HCT116 (cell line): ENCODE results near the gene FAF2. TPM values are rescaled to one million over a fixed set of nuclear protein-coding genes. Genes with fewer than 3 reads are reported as not detected.

Source experiments
- ATAC-seq: fragments of 200-7000 bp; cut with Tn5 transposase; 2 replicates; pipeline ENCODE4 v1.9.1; 2020; ENCODE audit warnings: mild to moderate bottlenecking, moderate library complexity
- BruUV-seq: library from RNA; stranded (reverse); fragments of 400-500 nt; replicated peaks from 2 replicates; lab custom pipeline; 2021; lab: Mats Ljungman, UMichigan
- CTCF ChIA-PET: fragments of 300-600 bp; sonication (Branson Sonifier 250); formaldehyde crosslinking; loops from one replicate; lab custom pipeline; 2021; ENCODE audit warnings: antibody characterized with exemption; lab: Charles Lee
- POLR2A ChIA-PET: fragments of 300-600, 350-600 bp; sonication (Branson Sonifier 250); formaldehyde crosslinking; loops from one replicate; lab custom pipeline; 2021; ENCODE audit warnings: antibody characterized with exemption; lab: Charles Lee
- RAD21 ChIA-PET, 2 experiments: fragments of 300-600 bp; sonication (Branson Sonifier 250); formaldehyde crosslinking; loops; one replicate each; lab custom pipeline; 2023; ENCODE audit warnings: low total read pairs in 2 of 2; ENCODE audit not compliant: uncharacterized antibody in 2 of 2, unreplicated experiment in 2 of 2, low non-redundant PET in 1 of 2; lab: Charles Lee
- DNase-seq: peaks from one replicate; pipeline ENCODE4 v3.0.0-alpha.2; 2010; ENCODE audit warnings: low read depth, low spot score
- H2AFZ ChIP-seq: fragments of 200-600 bp; shearing (Covaris generic), sonication (generic); 2 replicates; pipeline ENCODE4 v1.6.1; 2017; ENCODE audit warnings: low read depth, mixed run types, mixed read lengths, antibody characterized with exemption, low read length; ENCODE audit not compliant: poor library complexity, severe bottlenecking
- H3K27ac ChIP-seq: 2 replicates; pipeline ENCODE4 v1.5.1; 2012; ENCODE audit warnings: low read depth, low read length
- H3K27me3 ChIP-seq: fragments of 200-600 bp; sonication (generic); 2 replicates; pipeline ENCODE4 v1.6.1; 2016; ENCODE audit warnings: mixed run types, low read length, mixed read lengths; ENCODE audit not compliant: insufficient read depth
- H3K36me3 ChIP-seq, 2 experiments: fragments of 200-500 bp in 1 of 2; fragments of 200-600 bp in 1 of 2; sonication (Bioruptor generic) in 1 of 2; sonication (generic) in 1 of 2; 2 replicates each; pipeline versions ENCODE4 v1.5.1 to v1.6.1; 2014 to 2016; ENCODE audit warnings: low read length in 2 of 2, inconsistent platforms in 1 of 2, mixed read lengths in 1 of 2, mixed run types in 1 of 2; ENCODE audit not compliant: insufficient read depth in 2 of 2, control insufficient read depth in 1 of 2
- H3K4me1 ChIP-seq, 2 experiments: fragments of 200-600 bp in 1 of 2; sonication (generic) in 1 of 2; 2 replicates each; pipeline versions ENCODE4 v1.5.1 to v1.6.1; 2012 to 2017; ENCODE audit warnings: low read length in 2 of 2, inconsistent platforms in 1 of 2, mild to moderate bottlenecking in 1 of 2, mixed read lengths in 1 of 2, mixed run types in 1 of 2, moderate library complexity in 1 of 2; ENCODE audit not compliant: insufficient read depth in 2 of 2, control insufficient read depth in 1 of 2
- H3K4me2 ChIP-seq: fragments of 200-600 bp; sonication (generic); 2 replicates; pipeline ENCODE4 v1.6.1; 2017; ENCODE audit warnings: mixed run types, low read length, mixed read lengths
- H3K4me3 ChIP-seq, 2 experiments: fragments of 200-600 bp in 1 of 2; sonication (generic) in 1 of 2; replicated peaks in 1 of 2; 2 replicates each; pipeline ENCODE4 v1.5.1; 2011 to 2016; ENCODE audit warnings: low read length in 2 of 2, control low read depth in 1 of 2, low read depth in 1 of 2, mild to moderate bottlenecking in 1 of 2, mixed read lengths in 1 of 2, mixed run types in 1 of 2
- H3K79me2 ChIP-seq: fragments of 200-600 bp; sonication (generic); 2 replicates; pipeline ENCODE4 v1.6.1; 2017; ENCODE audit warnings: mild to moderate bottlenecking, mixed run types, low read length, moderate library complexity, mixed read lengths; ENCODE audit not compliant: insufficient read depth
- H3K9ac ChIP-seq: fragments of 200-600 bp; sonication (generic); 2 replicates; pipeline ENCODE4 v1.6.1; 2016; ENCODE audit warnings: low read length, mixed read lengths
- H3K9me2 ChIP-seq: fragments of 200-600 bp; sonication (generic), shearing (Covaris generic); 2 replicates; pipeline ENCODE4 v1.6.1; 2017; ENCODE audit warnings: mixed run types, mild to moderate bottlenecking, moderate library complexity; ENCODE audit not compliant: insufficient read depth
- H3K9me3 ChIP-seq, 2 experiments: fragments of 200-500 bp in 1 of 2; fragments of 200-600 bp in 1 of 2; sonication (Bioruptor generic) in 1 of 2; sonication (generic) in 1 of 2; 2 replicates each; pipeline ENCODE4 v1.6.1; 2014 to 2017; ENCODE audit warnings: low read length in 2 of 2, mixed read lengths in 2 of 2, inconsistent platforms in 1 of 2, low read depth in 1 of 2, mild to moderate bottlenecking in 1 of 2, mixed run types in 1 of 2, moderate library complexity in 1 of 2; ENCODE audit not compliant: control insufficient read depth in 1 of 2, insufficient read depth in 1 of 2
- H4K20me1 ChIP-seq: fragments of 200-600 bp; sonication (generic), shearing (Covaris generic); 2 replicates; pipeline ENCODE4 v1.6.1; 2017; ENCODE audit warnings: mixed run types, mild to moderate bottlenecking, moderate library complexity; ENCODE audit not compliant: insufficient read depth
- CEBPB ChIP-seq: IDR thresholded peaks from 2 replicates; pipeline ENCODE4 v1.6.1; 2012; ENCODE audit warnings: low read depth
- EGR1 ChIP-seq: IDR thresholded peaks from 2 replicates; pipeline ENCODE4 v1.6.1; 2012; ENCODE audit warnings: low read depth
- ELF1 ChIP-seq: IDR thresholded peaks from 2 replicates; pipeline ENCODE4 v1.6.1; 2012; ENCODE audit warnings: low read depth, borderline replicate concordance
- EZH2 ChIP-seq: fragments of 200-600 bp; sonication (generic); IDR thresholded peaks from 2 replicates; pipeline ENCODE4 v1.6.1; 2017; ENCODE audit warnings: antibody characterized with exemption, mixed run types
- EZH2phosphoT487 ChIP-seq: fragments of 200-600 bp; IDR thresholded peaks from 2 replicates; pipeline ENCODE4 v1.6.1; 2018; ENCODE audit warnings: antibody characterized with exemption, borderline replicate concordance
- FOSL1 ChIP-seq: IDR thresholded peaks from 2 replicates; pipeline ENCODE4 v1.6.1; 2012; ENCODE audit warnings: low read depth
- POLR2A ChIP-seq: IDR thresholded peaks from 2 replicates; pipeline ENCODE4 v1.7.0; 2011; ENCODE audit warnings: borderline replicate concordance; ENCODE audit not compliant: insufficient read depth, insufficient read length; ENCODE audit errors: extremely low read depth
- POLR2AphosphoS5 ChIP-seq: IDR thresholded peaks from 2 replicates; pipeline ENCODE4 v1.6.1; 2011; ENCODE audit warnings: mild to moderate bottlenecking, low read depth, low read length, moderate library complexity
- RAD21 ChIP-seq: IDR thresholded peaks from 2 replicates; pipeline ENCODE4 v1.6.1; 2012; ENCODE audit warnings: low read depth, mild to moderate bottlenecking
- SIN3A ChIP-seq: IDR thresholded peaks from 2 replicates; pipeline ENCODE4 v1.6.1; 2012; ENCODE audit warnings: low read depth
- SP1 ChIP-seq: IDR thresholded peaks from 2 replicates; pipeline ENCODE4 v1.6.1; 2012; ENCODE audit warnings: low read depth
- SRF ChIP-seq: IDR thresholded peaks from 2 replicates; pipeline ENCODE4 v1.6.1; 2012; ENCODE audit warnings: low read depth
- TCF7L2 ChIP-seq: IDR thresholded peaks from 2 replicates; pipeline ENCODE4 v1.7.0; 2011; ENCODE audit warnings: borderline replicate concordance, inconsistent platforms; ENCODE audit not compliant: insufficient read depth, insufficient read length; ENCODE audit errors: extremely low read depth
- YY1 ChIP-seq: IDR thresholded peaks from 2 replicates; pipeline ENCODE4 v1.6.1; 2011; ENCODE audit warnings: low read length, low read depth, moderate library complexity, mild to moderate bottlenecking; ENCODE audit not compliant: insufficient replicate concordance; ENCODE audit errors: extremely low read depth
- ZNF274 ChIP-seq: fragments of 200-500 bp; sonication (Bioruptor generic); IDR thresholded peaks from 2 replicates; pipeline ENCODE4 v1.6.1; 2014; ENCODE audit warnings: mild to moderate bottlenecking, low read depth, low read length, inconsistent platforms
- intact Hi-C: fragments of 100-400 bp; cut with micrococcal nuclease; formaldehyde crosslinking; loops from 2 replicates; pipeline ENCODE4 v1.10.0; 2022
- total RNA-seq: library from RNA; stranded (reverse); gene quantifications from one replicate; pipeline ENCODE4 v1.2.1, GENCODE V29; 2021; ENCODE audit not compliant: unreplicated experiment
- TF ChIP-seq, protein P1 (sequence below), 3 experiments: fragments of 200-600 bp in 1 of 3; sonication (generic) in 1 of 3; IDR thresholded peaks in 2 of 3; conservative IDR thresholded peaks in 1 of 3; 2 replicates each; pipeline ENCODE4 v1.5.1; 2012 to 2017; ENCODE audit warnings: low read depth in 2 of 3, low read length in 2 of 3, antibody characterized with exemption in 1 of 3, borderline replicate concordance in 1 of 3, control low read depth in 1 of 3, mild to moderate bottlenecking in 1 of 3, mixed read lengths in 1 of 3, mixed run types in 1 of 3, moderate library complexity in 1 of 3; ENCODE audit not compliant: insufficient read depth in 1 of 3
- TF ChIP-seq, protein P2 (sequence below): IDR thresholded peaks from 2 replicates; pipeline ENCODE4 v1.6.1; 2012
- TF ChIP-seq, protein P3 (sequence below): IDR thresholded peaks from 2 replicates; pipeline ENCODE4 v1.6.1; 2011; ENCODE audit warnings: mild to moderate bottlenecking, low read length, moderate library complexity; ENCODE audit not compliant: insufficient replicate concordance; ENCODE audit errors: extremely low read depth

The FAF2 gene
- total RNA-seq, 1 experiment from 2014 or later = 51.9 TPM

DNA sequence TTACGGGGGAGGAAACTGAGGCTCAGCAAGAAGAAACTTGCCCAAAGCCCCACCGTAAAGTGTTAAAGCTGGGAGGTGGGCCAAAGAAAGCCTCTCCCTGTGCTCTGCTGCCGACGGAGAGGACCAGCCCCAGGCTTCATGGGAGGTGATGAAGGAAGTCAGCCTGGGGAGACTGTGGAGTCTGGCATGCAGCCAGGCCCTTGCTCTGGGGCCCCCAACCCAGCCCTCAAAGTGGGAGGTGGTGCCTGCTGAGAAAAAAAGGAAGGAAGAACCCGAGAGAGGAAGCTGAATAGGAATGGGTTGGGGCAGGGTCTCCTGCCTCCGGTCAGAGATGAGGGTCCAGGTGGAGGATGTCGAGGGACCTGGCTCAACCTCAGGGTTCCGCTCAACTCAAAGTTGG, 85.2 kb downstream of the FAF2 start:
- H3K27me3 ChIP-seq = no peaks in the 10 kb centered on the region
- no peak for ATAC-seq
- H3K4me1 ChIP-seq = peaks cover 9 to 21% of the 10 kb centered on the region in 2 experiments; a peak in 3 of 4 replicates
- RAD21 ChIA-PET = no interaction called here
- intact Hi-C loops = no loop called here
- no peak overlapping the region; the same call in 1 of the 2 replicates for H3K27ac ChIP-seq
- BruUV-seq = no TSS peak
- CTCF ChIA-PET = no interaction called here
- POLR2A ChIA-PET = no interaction called here
- H4K20me1 ChIP-seq = no peaks in the 10 kb centered on the region
- no peak for DNase-seq
- no peak overlapping the region for H3K4me2 ChIP-seq
- TF ChIP-seq CEBPB (no peak), POLR2A (no peak), SRF (no peak), SIN3A (no peak), ELF1 (no peak), ZNF274 (no peak), FOSL1 (no peak), YY1 (no peak), EGR1 (no peak), POLR2AphosphoS5 (no peak), RAD21 (no peak), EZH2phosphoT487 (no peak), EZH2 (no peak), SP1 (no peak), TCF7L2 (no peak)
- TF ChIP-seq, protein P1, sequence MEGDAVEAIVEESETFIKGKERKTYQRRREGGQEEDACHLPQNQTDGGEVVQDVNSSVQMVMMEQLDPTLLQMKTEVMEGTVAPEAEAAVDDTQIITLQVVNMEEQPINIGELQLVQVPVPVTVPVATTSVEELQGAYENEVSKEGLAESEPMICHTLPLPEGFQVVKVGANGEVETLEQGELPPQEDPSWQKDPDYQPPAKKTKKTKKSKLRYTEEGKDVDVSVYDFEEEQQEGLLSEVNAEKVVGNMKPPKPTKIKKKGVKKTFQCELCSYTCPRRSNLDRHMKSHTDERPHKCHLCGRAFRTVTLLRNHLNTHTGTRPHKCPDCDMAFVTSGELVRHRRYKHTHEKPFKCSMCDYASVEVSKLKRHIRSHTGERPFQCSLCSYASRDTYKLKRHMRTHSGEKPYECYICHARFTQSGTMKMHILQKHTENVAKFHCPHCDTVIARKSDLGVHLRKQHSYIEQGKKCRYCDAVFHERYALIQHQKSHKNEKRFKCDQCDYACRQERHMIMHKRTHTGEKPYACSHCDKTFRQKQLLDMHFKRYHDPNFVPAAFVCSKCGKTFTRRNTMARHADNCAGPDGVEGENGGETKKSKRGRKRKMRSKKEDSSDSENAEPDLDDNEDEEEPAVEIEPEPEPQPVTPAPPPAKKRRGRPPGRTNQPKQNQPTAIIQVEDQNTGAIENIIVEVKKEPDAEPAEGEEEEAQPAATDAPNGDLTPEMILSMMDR (IDR thresholded peaks at IDR 0.05 in 2 of 3, conservative IDR thresholded peaks at IDR 0.05 in 1 of 3; ENCODE audit: borderline replicate concordance in 1 of 3, insufficient read depth in 1 of 3, low read depth in 2 of 3, low read length in 2 of 3) = no peak
- TF ChIP-seq, protein P2, sequence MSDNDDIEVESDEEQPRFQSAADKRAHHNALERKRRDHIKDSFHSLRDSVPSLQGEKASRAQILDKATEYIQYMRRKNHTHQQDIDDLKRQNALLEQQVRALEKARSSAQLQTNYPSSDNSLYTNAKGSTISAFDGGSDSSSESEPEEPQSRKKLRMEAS = no peak
- TF ChIP-seq, protein P3, sequence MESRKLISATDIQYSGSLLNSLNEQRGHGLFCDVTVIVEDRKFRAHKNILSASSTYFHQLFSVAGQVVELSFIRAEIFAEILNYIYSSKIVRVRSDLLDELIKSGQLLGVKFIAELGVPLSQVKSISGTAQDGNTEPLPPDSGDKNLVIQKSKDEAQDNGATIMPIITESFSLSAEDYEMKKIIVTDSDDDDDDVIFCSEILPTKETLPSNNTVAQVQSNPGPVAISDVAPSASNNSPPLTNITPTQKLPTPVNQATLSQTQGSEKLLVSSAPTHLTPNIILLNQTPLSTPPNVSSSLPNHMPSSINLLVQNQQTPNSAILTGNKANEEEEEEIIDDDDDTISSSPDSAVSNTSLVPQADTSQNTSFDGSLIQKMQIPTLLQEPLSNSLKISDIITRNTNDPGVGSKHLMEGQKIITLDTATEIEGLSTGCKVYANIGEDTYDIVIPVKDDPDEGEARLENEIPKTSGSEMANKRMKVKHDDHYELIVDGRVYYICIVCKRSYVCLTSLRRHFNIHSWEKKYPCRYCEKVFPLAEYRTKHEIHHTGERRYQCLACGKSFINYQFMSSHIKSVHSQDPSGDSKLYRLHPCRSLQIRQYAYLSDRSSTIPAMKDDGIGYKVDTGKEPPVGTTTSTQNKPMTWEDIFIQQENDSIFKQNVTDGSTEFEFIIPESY = no peak
- H3K9me3 ChIP-seq = no peaks in the 10 kb centered on the region
- H3K4me3 ChIP-seq = no peak overlapping the region
- H3K9ac ChIP-seq = no peak overlapping the region
- peaks cover 0 to 24% of the 10 kb centered on the region in 2 experiments; a peak in 2 of 4 replicates for H3K36me3 ChIP-seq
- no peaks in the 10 kb centered on the region for H3K9me2 ChIP-seq
- H2AFZ ChIP-seq = no peak overlapping the region
- peaks cover 45% of the 10 kb centered on the region for H3K79me2 ChIP-seq
